Activated CD8-positive, alpha-beta memory T cell treated with anti-CD3 and anti-CD28 coated beads for 36 hours (primary cell): ENCODE measurements around the gene SLC35E4. TPM values are rescaled to one million over a fixed set of nuclear protein-coding genes. Genes with fewer than 3 reads are reported as not detected.
"Not testable (repeated sequence)": the region's sequence is repeated elsewhere in the genome, so short reads cannot be mapped to it uniquely, and the experiment has no call there.

Experiments used
- CTCF ChIA-PET: fragments of 350-600 bp; sonication (Branson Sonifier 250); formaldehyde crosslinking; loops from one replicate; lab custom pipeline; 2021; ENCODE audit warnings: antibody characterized with exemption; lab: Charles Lee
- POLR2A ChIA-PET: fragments of 350-600 bp; sonication (Branson Sonifier 250); formaldehyde crosslinking; loops from one replicate; lab custom pipeline; 2021; ENCODE audit warnings: antibody characterized with exemption; lab: Charles Lee
- total RNA-seq, 2 experiments: library from RNA; stranded (reverse); gene quantifications; one replicate each; pipeline ENCODE4 v1.2.3, GENCODE V29; 2021

Gene SLC35E4
- total RNA-seq, 2 experiments from 2014 or later: 6.7 to 6.8 TPM

- POLR2A ChIA-PET: interaction anchor here (0.6 to 0.7 kb wide), 2 partner anchors 12 to 28 kb away, joined by 3 to 6 read pairs; partner anchors contain the start of gene SLC35E4
- CTCF ChIA-PET: interaction anchor here (1.0 to 2.4 kb wide), 5 partner anchors 9 to 211 kb away, joined by 3 to 9 read pairs (median 4); partner anchors contain the start of genes DUSP18, PES1 and SEC14L2
Observed at GRCh38 chr22:30607300-30607930, 28.2 kb upstream of the SLC35E4 start.

GRCh38 chr22:30607939-30608338, 27.6 kb upstream of the SLC35E4 start:
- POLR2A ChIA-PET: no interaction called here

GRCh38 chr22:30609260-30610185, 26.1 kb upstream of the SLC35E4 start:
- CTCF ChIA-PET: no interaction called here
- POLR2A ChIA-PET: no interaction called here

More at GRCh38 chr22:30607939-30608338, 27.6 kb upstream of the SLC35E4 start:
- CTCF ChIA-PET: interaction anchor here (1.0 to 2.4 kb wide), 5 partner anchors 10 to 211 kb away, joined by 3 to 9 read pairs (median 4); partner anchors contain the start of genes DUSP18, PES1 and SEC14L2

- CTCF ChIA-PET: no interaction called here
- POLR2A ChIA-PET: no interaction called here
Observed at GRCh38 chr22:30610299-30610698, 25.3 kb upstream of the SLC35E4 start.

GRCh38 chr22:30611197-30611596, 24.4 kb upstream of the SLC35E4 start:
- ChIA-PET POLR2A (no interaction called here), CTCF (no interaction called here)

GRCh38 chr22:30612789-30613188, 22.8 kb upstream of the SLC35E4 start:
- ChIA-PET CTCF (no interaction called here), POLR2A (no interaction called here)

- CTCF ChIA-PET: interaction anchor here (0.6 to 0.8 kb wide), 2 partner anchors 20 to 575 kb away, joined by 3 read pairs; no protein-coding TSS in a partner anchor
- POLR2A ChIA-PET: no interaction called here
Observed at GRCh38 chr22:30614268-30614667, 21.3 kb upstream of the SLC35E4 start.

GRCh38 chr22:30614879-30615278, 20.7 kb upstream of the SLC35E4 start:
- CTCF ChIA-PET: interaction anchor here (0.8 kb wide), 1 partner anchor 20 kb away, joined by 3 read pairs; no protein-coding TSS in a partner anchor
- POLR2A ChIA-PET: no interaction called here

- CTCF ChIA-PET: no interaction called here
Observed at GRCh38 chr22:30615543-30615954, 20.0 kb upstream of the SLC35E4 start.

GRCh38 chr22:30617819-30618218, 17.8 kb upstream of the SLC35E4 start:
- ChIA-PET CTCF (interaction anchor here (1.0 kb wide), 1 partner anchor 12 kb away, joined by 3 read pairs; no protein-coding TSS in a partner anchor), POLR2A (no interaction called here)

More at GRCh38 chr22:30615543-30615954, 20.0 kb upstream of the SLC35E4 start:
- POLR2A ChIA-PET: no interaction called here

- CTCF ChIA-PET: interaction anchor here (0.7 kb wide), 1 partner anchor 327 kb away, joined by 4 read pairs; no protein-coding TSS in a partner anchor
Observed at GRCh38 chr22:30619909-30620308, 15.7 kb upstream of the SLC35E4 start.

GRCh38 chr22:30626413-30626812, 9.2 kb upstream of the SLC35E4 start:
- POLR2A ChIA-PET: no interaction called here
- CTCF ChIA-PET: no interaction called here

More at GRCh38 chr22:30619909-30620308, 15.7 kb upstream of the SLC35E4 start:
- POLR2A ChIA-PET: interaction anchor here (0.7 kb wide), 2 partner anchors 88 to 272 kb away, joined by 3 to 4 read pairs; no protein-coding TSS in a partner anchor

GRCh38 chr22:30627471-30627870, 8.1 kb upstream of the SLC35E4 start:
- POLR2A ChIA-PET: no interaction called here
- CTCF ChIA-PET: no interaction called here

GRCh38 chr22:30628491-30628890, 7.1 kb upstream of the SLC35E4 start:
- CTCF ChIA-PET: interaction anchor here (0.7 kb wide), 1 partner anchor 197 kb away, joined by 3 read pairs; no protein-coding TSS in a partner anchor
- POLR2A ChIA-PET: no interaction called here

- CTCF ChIA-PET, POLR2A ChIA-PET: not testable (repeated sequence)
Observed at GRCh38 chr22:30631469-30631868, 4.1 kb upstream of the SLC35E4 start.

- POLR2A ChIA-PET: interaction anchor here (1.4 to 2.9 kb wide), 5 partner anchors 9 to 120 kb away, joined by 10 to 20 read pairs (median 16); no protein-coding TSS in a partner anchor
- CTCF ChIA-PET: interaction anchor here (0.7 to 4.3 kb wide), 24 partner anchors 9 to 335 kb away, joined by 3 to 90 read pairs (median 6); partner anchors contain the start of genes DUSP18, MORC2, OSBP2 and PES1
Observed at GRCh38 chr22:30634471-30635233, 929 bp upstream of the SLC35E4 start.

GRCh38 chr22:30636226-30637077, 871 bp downstream of the SLC35E4 start:
- ChIA-PET POLR2A (interaction anchor here (1.6 to 2.9 kb wide), 4 partner anchors 7 to 109 kb away, joined by 15 to 20 read pairs (median 17); no protein-coding TSS in a partner anchor), CTCF (interaction anchor here (0.9 to 4.3 kb wide), 6 partner anchors 8 to 285 kb away, joined by 3 to 90 read pairs (median 12); no protein-coding TSS in a partner anchor)
